HG03521 (cell line): ENCODE data around the gene UGT2B17.

Experiments used
- ATAC-seq: cut with Tn5 transposase; IDR thresholded peaks from one replicate; pipeline ENCODE4 v1.9.1; 2021; ENCODE audit warnings: mild to moderate bottlenecking, moderate library complexity; ENCODE audit not compliant: unreplicated experiment

The UGT2B17 gene

GRCh38 chr4:68490826-68491457, 85.2 kb downstream of the UGT2B17 start:
- ATAC-seq: no peak

- ATAC-seq: no peak
These were observed 86.8 kb downstream of the UGT2B17 start for GRCh38 chr4:68489338-68489737.
